ENCODE data around the gene TUBB2A. TPM values are rescaled to one million over a fixed set of nuclear protein-coding genes. Genes with fewer than 3 reads are reported as not detected.

TUBB2A gene
- total and polyA plus RNA-seq, 2 of the 13 experiments (the other 11 are each of a cell fraction or from before 2014, with no cell fraction given) = 35.3 to 106 TPM

DNA sequence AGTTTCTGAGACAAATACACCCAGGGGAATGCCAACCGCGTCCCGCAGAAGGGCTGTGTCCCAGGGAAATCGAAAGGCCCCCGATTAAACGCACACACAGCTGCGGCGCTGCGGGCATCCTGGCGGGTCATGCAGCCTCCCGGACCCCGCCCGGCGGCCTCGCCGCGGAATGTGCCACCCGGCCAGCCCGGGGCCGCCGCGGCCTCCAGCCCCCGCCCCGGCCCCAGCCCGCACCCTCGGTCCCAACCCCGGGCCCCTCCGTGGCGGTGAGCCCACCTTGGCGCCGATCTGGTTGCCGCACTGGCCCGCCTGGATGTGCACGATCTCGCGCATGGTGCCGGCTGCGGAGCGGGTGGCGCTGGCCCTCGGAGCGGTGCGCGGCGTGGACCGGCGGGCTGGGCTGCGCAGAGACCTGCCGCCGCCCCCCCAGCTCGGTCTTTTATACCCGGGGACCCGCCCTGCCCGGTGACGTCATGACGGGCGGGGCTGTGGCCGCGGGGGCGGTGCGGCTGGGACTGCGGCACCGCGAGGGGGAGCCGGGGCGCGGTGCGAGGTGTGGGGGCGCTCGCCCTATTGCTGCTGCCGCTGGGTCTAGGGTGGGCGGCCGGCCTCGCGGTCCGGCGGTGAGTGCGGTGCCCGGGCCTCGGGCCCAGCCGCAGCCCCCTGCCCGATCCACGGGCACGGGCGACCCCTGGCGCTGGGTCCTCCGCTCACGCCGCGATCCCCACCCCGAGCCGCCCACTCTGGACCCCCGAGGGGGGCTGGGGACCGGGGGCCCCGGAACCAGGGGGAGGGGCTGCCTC is at the start of gene TUBB2A (continued):
- TF ChIP-seq, protein P1, sequence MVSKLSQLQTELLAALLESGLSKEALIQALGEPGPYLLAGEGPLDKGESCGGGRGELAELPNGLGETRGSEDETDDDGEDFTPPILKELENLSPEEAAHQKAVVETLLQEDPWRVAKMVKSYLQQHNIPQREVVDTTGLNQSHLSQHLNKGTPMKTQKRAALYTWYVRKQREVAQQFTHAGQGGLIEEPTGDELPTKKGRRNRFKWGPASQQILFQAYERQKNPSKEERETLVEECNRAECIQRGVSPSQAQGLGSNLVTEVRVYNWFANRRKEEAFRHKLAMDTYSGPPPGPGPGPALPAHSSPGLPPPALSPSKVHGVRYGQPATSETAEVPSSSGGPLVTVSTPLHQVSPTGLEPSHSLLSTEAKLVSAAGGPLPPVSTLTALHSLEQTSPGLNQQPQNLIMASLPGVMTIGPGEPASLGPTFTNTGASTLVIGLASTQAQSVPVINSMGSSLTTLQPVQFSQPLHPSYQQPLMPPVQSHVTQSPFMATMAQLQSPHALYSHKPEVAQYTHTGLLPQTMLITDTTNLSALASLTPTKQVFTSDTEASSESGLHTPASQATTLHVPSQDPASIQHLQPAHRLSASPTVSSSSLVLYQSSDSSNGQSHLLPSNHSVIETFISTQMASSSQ (IDR thresholded peaks at IDR 0.05; ENCODE audit: low read depth) = no peak
- TF ChIP-seq, protein P1 (CRISPR knock-in tag; IDR thresholded peaks at IDR 0.05; ENCODE audit: borderline replicate concordance) = peak; percentile 47; the same call in 1 of the 2 replicates
- TF ChIP-seq, protein P2, sequence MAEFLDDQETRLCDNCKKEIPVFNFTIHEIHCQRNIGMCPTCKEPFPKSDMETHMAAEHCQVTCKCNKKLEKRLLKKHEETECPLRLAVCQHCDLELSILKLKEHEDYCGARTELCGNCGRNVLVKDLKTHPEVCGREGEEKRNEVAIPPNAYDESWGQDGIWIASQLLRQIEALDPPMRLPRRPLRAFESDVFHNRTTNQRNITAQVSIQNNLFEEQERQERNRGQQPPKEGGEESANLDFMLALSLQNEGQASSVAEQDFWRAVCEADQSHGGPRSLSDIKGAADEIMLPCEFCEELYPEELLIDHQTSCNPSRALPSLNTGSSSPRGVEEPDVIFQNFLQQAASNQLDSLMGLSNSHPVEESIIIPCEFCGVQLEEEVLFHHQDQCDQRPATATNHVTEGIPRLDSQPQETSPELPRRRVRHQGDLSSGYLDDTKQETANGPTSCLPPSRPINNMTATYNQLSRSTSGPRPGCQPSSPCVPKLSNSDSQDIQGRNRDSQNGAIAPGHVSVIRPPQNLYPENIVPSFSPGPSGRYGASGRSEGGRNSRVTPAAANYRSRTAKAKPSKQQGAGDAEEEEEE (CRISPR knock-in tag; IDR thresholded peaks at IDR 0.05; ENCODE audit: borderline replicate concordance) = no peak
- TF ChIP-seq ISX (CRISPR knock-in tag; conservative IDR thresholded peaks at IDR 0.05) (0 out of 2 replicates have a peak, but pooled peaks have one; percentile 87), FOXA1 (IDR thresholded peaks at IDR 0.05) (no peak), FOXA1 (CRISPR knock-in tag; IDR thresholded peaks at IDR 0.05) (0 out of 2 replicates have a peak, but pooled peaks have one; percentile 31), ZBTB42 (CRISPR knock-in tag; IDR thresholded peaks at IDR 0.05) (no peak), EZH2 (conservative IDR thresholded peaks at IDR 0.05; ENCODE audit: low read depth, low read length) (no peak), SSRP1 (CRISPR knock-in tag; IDR thresholded peaks at IDR 0.05) (no peak), ZSCAN30 (CRISPR knock-in tag; IDR thresholded peaks at IDR 0.05) (no peak), ZNF354B (CRISPR knock-in tag; IDR thresholded peaks at IDR 0.05) (no peak), CENPT (CRISPR knock-in tag; IDR thresholded peaks at IDR 0.05; ENCODE audit: low read depth) (peak; percentile 84; the same call in 1 of the 2 replicates), SRSF9 (IDR thresholded peaks at IDR 0.05; ENCODE audit: borderline replicate concordance, insufficient read depth, low read depth, low read length, poor library complexity, severe bottlenecking) (no peak), GABPA (IDR thresholded peaks at IDR 0.05; ENCODE audit: low read depth, low read length) (no peak), GABPA (CRISPR knock-in tag; IDR thresholded peaks at IDR 0.05; ENCODE audit: low read depth) (no peak)
- TF ChIP-seq, protein P3, sequence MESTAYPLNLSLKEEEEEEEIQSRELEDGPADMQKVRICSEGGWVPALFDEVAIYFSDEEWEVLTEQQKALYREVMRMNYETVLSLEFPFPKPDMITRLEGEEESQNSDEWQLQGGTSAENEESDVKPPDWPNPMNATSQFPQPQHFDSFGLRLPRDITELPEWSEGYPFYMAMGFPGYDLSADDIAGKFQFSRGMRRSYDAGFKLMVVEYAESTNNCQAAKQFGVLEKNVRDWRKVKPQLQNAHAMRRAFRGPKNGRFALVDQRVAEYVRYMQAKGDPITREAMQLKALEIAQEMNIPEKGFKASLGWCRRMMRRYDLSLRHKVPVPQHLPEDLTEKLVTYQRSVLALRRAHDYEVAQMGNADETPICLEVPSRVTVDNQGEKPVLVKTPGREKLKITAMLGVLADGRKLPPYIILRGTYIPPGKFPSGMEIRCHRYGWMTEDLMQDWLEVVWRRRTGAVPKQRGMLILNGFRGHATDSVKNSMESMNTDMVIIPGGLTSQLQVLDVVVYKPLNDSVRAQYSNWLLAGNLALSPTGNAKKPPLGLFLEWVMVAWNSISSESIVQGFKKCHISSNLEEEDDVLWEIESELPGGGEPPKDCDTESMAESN (CRISPR knock-in tag; conservative IDR thresholded peaks at IDR 0.05) = peak; percentile 94
- TF ChIP-seq, protein P4, sequence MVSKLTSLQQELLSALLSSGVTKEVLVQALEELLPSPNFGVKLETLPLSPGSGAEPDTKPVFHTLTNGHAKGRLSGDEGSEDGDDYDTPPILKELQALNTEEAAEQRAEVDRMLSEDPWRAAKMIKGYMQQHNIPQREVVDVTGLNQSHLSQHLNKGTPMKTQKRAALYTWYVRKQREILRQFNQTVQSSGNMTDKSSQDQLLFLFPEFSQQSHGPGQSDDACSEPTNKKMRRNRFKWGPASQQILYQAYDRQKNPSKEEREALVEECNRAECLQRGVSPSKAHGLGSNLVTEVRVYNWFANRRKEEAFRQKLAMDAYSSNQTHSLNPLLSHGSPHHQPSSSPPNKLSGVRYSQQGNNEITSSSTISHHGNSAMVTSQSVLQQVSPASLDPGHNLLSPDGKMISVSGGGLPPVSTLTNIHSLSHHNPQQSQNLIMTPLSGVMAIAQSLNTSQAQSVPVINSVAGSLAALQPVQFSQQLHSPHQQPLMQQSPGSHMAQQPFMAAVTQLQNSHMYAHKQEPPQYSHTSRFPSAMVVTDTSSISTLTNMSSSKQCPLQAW (CRISPR knock-in tag; IDR thresholded peaks at IDR 0.05) = no peak
- TF ChIP-seq, protein P5, sequence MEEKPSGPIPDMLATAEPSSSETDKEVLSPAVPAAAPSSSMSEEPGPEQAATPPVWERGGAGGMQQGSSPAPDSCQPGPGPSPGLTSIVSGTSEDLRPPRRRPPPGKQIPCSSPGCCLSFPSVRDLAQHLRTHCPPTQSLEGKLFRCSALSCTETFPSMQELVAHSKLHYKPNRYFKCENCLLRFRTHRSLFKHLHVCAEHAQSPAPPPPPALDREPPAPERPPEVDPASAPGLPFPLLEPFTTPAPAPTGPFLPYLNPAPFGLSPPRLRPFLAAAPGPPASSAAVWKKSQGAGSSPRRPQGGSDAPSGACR (CRISPR knock-in tag; IDR thresholded peaks at IDR 0.05) = no peak; the same call in none of the 2 replicates

All from HepG2 (cell line).